ENCODE data around the gene ADTRP. TPM values are rescaled to one million over a fixed set of nuclear protein-coding genes. Genes with fewer than 3 reads are reported as not detected.

ADTRP gene
- polyA plus RNA-seq, 1 donor (not counting 4 experiments of a cell fraction or from before 2014, with no cell fraction given), result 16.7 TPM

- TF ChIP-seq EZH2 (IDR thresholded peaks at IDR 0.05; ENCODE audit: low read length) (no peak), CTCF (optimal IDR thresholded peaks at IDR 0.05 in 1 of 3, IDR thresholded peaks at IDR 0.05 in 1 of 3, conservative IDR thresholded peaks at IDR 0.05 in 1 of 3; ENCODE audit: extremely low read depth in 1 of 3, insufficient read depth in 2 of 3, low read length in 3 of 3) (no peak)
Observed at GRCh38 chr6:11724286-11724685, 54.3 kb downstream of the ADTRP start.

DNA sequence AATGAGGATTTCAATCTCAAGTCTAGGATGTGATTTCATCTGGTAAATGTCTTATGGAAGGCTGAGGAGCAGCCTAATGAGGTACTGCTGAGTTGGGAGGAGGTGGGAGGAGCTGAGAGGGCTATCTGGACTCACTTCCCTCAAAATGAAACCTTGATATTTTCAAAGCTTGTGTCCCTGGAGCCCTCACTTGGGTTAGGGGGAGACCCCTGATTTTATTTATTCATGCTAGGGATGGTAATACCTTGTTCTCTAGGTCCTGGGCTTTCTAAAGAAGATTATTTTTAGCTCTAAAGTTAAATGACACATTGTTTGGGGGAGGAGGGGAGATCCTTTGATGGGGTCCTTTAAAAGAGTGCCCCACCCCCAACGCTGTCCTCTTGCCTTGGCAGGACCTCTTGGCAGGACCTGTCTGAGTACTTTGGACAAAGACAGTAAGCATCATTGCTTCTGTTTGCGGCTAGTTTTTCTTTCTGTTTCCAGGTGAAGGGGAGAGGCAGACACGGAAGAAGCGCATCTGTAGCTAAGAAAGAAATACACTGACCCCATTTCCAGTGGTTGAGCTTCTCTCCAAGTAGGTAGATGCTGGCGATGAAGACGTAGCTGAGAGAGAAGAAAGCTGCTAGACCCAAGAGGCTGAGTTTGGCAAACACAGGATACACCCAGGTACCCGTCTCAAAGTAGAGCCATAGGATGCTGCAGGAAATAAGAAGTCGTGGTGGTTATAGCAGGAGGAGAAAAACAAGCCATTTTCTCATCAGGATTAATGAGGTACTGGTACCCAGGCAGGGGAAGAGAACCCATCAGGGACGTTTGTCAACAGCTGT, 55.6 kb downstream of the ADTRP start:
- Histone ChIP-seq H2AFZ (ENCODE audit: control insufficient read depth, low read length) (no peak overlapping the region), H3K27me3 (ENCODE audit: control insufficient read depth, extremely low read depth, insufficient read depth, low read length) (no peaks in the 10 kb centered on the region), H3K9me3 (ENCODE audit: control insufficient read depth, low read depth, low read length) (no peaks in the 10 kb centered on the region), H3K27ac (ENCODE audit: control insufficient read depth, insufficient read depth, low read length) (no peak overlapping the region), H4K20me1 (ENCODE audit: control insufficient read depth, extremely low read depth, insufficient read depth, low read length) (no peaks in the 10 kb centered on the region), H3K9ac (ENCODE audit: control insufficient read depth, extremely low read depth, insufficient read depth, low read length) (no peak overlapping the region), H3K36me3 (ENCODE audit: control insufficient read depth in 2 of 2, extremely low read depth in 1 of 2, insufficient read depth in 2 of 2, low read length in 2 of 2) (peaks cover 3 to 4% of the 10 kb centered on the region in 2 experiments), H3K4me3 (ENCODE audit: control insufficient read depth in 2 of 3, extremely low read depth in 1 of 3, insufficient read depth in 2 of 3, low read depth in 1 of 3, low read length in 3 of 3) (no peak overlapping the region), H3K9me1 (ENCODE audit: control insufficient read depth, extremely low read depth, insufficient read depth, low read length) (no peaks in the 10 kb centered on the region), H3K79me2 (ENCODE audit: control insufficient read depth, insufficient read depth, low read length) (no peaks in the 10 kb centered on the region), H3K4me2 (ENCODE audit: control insufficient read depth, extremely low read depth, insufficient read depth, low read depth, low read length) (no peak overlapping the region), H3K4me1 (ENCODE audit: control insufficient read depth, extremely low read depth, insufficient read depth, low read length) (no peaks in the 10 kb centered on the region)
- TF ChIP-seq EZH2 (IDR thresholded peaks at IDR 0.05; ENCODE audit: low read length), result no peak
- no peak for TF ChIP-seq CTCF (optimal IDR thresholded peaks at IDR 0.05 in 1 of 3, IDR thresholded peaks at IDR 0.05 in 1 of 3, conservative IDR thresholded peaks at IDR 0.05 in 1 of 3; ENCODE audit: extremely low read depth in 1 of 3, insufficient read depth in 2 of 3, low read length in 3 of 3)
- dilution Hi-C loops (cut with MboI; ENCODE audit: extremely low pct_ligation_motif_present, low sequenced_read_pairs), result no loop called here
- FAIRE-seq (no peak), DNase-seq (ENCODE audit: low read depth, low spot score) (no peak)

More at GRCh38 chr6:11724286-11724685, 54.3 kb downstream of the ADTRP start:
- H3K79me2 ChIP-seq (ENCODE audit: control insufficient read depth, insufficient read depth, low read length), result no peaks in the 10 kb centered on the region
- H2AFZ ChIP-seq (ENCODE audit: control insufficient read depth, low read length), result no peak overlapping the region
- no peaks in the 10 kb centered on the region for H3K27me3 ChIP-seq (ENCODE audit: control insufficient read depth, extremely low read depth, insufficient read depth, low read length)
- dilution Hi-C loops (cut with MboI; ENCODE audit: extremely low pct_ligation_motif_present, low sequenced_read_pairs), result no loop called here
- no peak overlapping the region for H3K9ac ChIP-seq (ENCODE audit: control insufficient read depth, extremely low read depth, insufficient read depth, low read length)
- DNase-seq (ENCODE audit: low read depth, low spot score) (no peak), FAIRE-seq (no peak)
- H3K4me1 ChIP-seq (ENCODE audit: control insufficient read depth, extremely low read depth, insufficient read depth, low read length), result no peaks in the 10 kb centered on the region
- no peak overlapping the region for H3K4me2 ChIP-seq (ENCODE audit: control insufficient read depth, extremely low read depth, insufficient read depth, low read depth, low read length)
- H3K9me3 ChIP-seq (ENCODE audit: control insufficient read depth, low read depth, low read length), result no peaks in the 10 kb centered on the region
- H3K9me1 ChIP-seq (ENCODE audit: control insufficient read depth, extremely low read depth, insufficient read depth, low read length), result no peaks in the 10 kb centered on the region
- H3K36me3 ChIP-seq (ENCODE audit: control insufficient read depth in 2 of 2, extremely low read depth in 1 of 2, insufficient read depth in 2 of 2, low read length in 2 of 2), result peaks cover 0 to 6% of the 10 kb centered on the region in 2 experiments
- H3K4me3 ChIP-seq (ENCODE audit: control insufficient read depth in 2 of 3, extremely low read depth in 1 of 3, insufficient read depth in 2 of 3, low read depth in 1 of 3, low read length in 3 of 3), result no peak overlapping the region
- H3K27ac ChIP-seq (ENCODE audit: control insufficient read depth, insufficient read depth, low read length), result no peak overlapping the region
- H4K20me1 ChIP-seq (ENCODE audit: control insufficient read depth, extremely low read depth, insufficient read depth, low read length), result no peaks in the 10 kb centered on the region
